GM18867 (cell line): ENCODE results near the gene KIF3A.

Experiments
- ATAC-seq: cut with Tn5 transposase; IDR thresholded peaks from one replicate; pipeline ENCODE4 v1.9.1; 2021; ENCODE audit warnings: mild to moderate bottlenecking, moderate library complexity; ENCODE audit not compliant: unreplicated experiment

The KIF3A gene

DNA sequence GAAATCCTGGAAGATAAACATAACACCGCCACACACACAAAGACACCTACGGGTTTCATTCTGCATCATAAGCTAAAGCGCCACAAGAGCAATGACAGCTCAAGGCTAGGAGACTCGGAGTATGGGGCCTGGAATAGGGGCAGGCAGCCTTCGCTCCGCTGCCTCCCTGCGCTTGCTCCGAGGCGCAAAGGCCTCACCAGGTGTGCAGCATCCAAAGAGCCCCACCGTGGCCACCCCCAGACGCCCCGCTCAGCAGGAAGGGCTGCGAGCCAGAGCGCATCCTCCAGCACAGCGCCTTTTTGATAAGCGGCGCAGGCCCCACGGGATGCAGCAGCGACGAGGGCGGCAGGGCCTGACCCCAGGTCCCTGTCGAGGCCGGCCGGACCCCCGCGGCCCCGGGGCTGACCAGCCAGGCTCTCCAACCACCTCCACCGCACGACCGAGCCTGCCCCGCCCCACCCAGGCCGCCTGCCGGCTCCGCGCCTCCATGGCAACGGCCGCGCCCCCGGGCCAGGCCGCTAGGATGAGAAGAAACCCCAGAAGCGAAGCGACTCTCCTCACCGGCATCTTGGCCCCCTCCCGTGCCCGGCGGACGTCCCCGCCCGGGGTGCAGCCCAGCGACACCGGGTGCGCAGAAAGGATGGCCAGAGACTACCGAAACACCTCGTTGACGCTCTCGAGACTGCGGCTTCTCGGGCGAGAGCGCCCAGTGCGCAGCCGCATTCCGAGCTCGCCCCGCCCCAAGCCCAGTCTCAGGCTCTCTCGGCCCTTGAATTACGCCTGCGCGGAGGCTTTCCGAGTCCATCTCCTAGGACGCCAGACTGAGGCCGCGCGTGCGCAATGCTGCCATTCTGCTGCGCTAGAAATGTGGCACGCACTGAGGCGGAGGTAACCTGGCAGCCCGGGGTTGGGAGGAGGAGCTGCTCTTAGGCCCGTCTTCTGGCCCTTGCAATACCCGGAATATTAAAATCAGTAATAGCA is at the start of gene KIF3A:
TSS of gene KIF3A (minus strand) at position 694 of the 981 bp plus-strand sequence. CDS start at position 567, 127 bp downstream.
- ATAC-seq: peak; percentile 83

DNA sequence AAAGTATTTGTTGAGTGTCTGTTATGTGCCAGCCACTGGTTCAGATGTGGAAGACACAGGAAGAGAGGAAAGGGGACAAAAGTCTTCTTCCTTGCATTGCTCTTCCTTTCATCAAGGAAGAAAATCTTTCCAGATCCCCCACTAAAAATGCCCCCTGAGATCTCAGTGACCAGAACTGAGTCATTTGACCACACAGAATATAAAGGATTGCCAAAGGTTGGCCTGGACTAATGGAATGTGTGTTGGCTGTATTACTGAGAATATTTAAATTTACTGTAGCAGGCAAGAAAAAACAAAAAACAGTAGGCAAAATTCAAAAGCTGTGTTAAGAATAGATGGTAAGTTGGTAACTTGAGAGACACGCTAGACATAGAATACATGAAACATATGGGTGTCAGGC is 49.7 kb upstream of the KIF3A start:
- no peak for ATAC-seq

DNA sequence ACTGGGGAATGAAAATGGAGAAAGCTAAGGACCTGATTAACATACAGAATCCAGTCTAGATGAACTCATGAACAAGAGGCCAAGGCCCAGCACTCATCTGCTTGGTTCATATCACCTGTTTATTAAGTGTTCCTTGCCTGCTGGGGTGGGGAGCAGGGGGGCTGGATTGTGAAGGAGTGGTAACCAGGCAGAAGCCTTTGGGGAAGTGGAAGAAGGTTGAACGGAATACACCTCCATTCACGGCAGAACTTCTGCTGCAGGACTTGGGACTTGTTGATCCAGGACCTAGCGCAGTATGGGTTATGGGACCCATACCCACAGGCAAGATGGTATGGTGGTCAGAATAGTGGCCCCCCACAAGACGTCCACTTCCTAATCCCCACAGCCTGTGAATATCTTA is 48.5 kb upstream of the KIF3A start:
- ATAC-seq: no peak

DNA sequence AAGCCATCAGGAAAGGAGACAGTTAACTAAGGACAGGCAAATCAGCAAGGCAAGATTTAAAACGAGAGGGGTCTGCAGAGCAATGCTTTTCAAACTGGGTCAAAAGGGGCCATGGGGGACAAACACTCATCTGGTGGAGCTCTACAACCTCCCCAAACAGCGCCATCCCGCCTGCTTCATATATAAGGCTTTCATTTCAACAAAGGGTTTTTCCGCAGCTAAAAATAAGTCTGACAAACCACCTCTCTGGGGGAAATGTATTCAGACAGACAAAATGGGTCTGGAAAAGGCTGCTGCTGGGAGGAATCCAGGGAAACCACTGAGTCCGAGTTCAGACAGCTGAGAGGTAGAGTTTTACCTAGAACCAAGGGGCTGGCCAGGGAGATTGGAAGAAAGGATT is 48.0 kb upstream of the KIF3A start:
- ATAC-seq: no peak

DNA sequence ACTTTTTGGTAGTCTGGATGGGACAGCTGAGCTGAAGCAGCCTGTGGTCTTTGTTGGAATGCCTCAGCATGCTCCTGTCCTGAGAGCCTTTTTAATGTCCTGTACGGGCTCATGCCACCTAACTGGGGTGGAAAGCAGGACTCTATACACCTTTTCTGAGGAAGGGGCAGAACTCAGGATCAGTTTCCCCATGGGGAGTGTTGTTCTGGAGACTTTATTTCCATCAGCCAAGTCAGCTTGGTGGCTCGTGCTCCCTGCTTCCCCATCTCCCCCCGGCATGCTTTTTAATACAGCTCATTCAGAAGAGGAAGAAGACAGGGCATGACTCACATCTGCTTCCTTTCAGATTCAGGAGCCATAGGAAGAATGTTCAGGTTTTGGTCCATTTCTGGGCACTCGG is 44.8 kb upstream of the KIF3A start:
- no peak for ATAC-seq

DNA sequence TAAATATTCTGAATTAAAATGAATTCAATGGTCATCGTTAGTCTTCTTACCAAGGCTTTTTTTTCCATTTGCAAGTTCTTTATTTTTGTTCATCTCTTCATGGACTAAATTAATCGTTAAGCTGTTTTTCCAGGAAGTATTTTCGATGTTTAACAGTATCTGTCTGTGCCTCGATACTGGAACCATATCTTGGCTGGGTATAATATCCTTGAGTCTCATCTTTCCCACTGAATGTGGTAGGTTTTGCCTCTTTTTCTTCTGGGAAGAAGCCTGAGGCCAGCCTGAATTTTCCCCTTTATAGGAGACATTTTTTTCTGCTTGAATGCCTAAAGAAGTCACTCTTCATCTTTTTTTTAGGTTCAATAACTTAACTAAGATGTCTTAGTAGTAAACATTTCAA is 43.7 kb upstream of the KIF3A start:
- no peak for ATAC-seq

DNA sequence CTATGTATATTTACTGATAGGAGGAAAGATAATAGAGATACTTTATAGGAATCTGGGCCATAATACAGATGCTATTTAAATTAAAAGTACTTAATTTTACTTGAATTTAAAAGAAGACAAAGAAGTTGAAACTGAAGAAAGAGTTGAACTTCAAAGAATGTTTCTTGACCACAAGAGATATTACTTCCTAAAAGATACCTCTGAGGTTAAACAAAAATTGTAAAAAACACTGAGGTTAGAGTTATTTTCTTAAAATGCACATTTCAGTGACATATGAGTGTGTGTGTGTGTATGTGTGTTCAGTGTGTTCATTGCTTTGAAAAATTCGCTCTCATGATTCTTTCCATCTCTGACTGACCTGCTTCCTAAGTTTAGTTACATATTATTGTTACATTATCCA is 43.2 kb upstream of the KIF3A start:
- no peak for ATAC-seq

DNA sequence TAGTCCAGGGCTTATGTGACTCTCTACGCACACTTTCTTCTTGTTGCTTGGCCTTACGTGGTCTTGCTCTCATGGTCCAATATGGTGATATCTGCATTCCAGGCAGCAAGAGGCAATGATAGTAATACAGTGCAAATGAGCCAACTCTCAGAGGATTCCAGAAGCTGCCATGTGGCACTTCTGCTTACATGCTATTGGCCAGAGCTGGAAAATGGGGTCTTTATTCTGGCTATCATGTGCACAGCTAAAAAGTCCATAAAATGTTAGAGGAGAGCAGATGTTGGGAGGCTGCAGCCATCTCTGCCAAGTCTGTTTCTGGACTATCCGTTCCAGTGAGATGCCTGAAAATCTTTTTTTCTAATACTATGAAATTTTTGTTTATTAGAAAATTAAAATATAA is 42.6 kb upstream of the KIF3A start:
- no peak for ATAC-seq

DNA sequence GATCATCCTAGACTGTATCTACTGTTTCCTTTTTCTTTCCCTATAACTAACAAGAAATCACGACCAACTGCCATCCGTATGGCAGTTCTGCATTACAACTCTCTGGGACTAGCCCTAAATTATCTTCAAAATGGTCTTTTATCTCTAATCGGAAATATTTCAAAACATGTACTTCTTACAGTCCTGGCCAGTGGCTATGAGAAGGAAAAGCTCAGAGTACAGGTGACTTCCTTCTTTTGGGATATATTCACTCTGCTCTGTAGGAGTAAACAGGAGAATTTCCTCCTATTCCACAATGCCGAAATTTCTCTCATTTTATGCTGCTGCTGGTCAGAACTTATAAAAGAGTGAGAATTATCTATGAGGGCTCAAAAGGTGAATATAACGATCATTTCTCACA is 41.5 kb upstream of the KIF3A start:
- ATAC-seq: no peak

DNA sequence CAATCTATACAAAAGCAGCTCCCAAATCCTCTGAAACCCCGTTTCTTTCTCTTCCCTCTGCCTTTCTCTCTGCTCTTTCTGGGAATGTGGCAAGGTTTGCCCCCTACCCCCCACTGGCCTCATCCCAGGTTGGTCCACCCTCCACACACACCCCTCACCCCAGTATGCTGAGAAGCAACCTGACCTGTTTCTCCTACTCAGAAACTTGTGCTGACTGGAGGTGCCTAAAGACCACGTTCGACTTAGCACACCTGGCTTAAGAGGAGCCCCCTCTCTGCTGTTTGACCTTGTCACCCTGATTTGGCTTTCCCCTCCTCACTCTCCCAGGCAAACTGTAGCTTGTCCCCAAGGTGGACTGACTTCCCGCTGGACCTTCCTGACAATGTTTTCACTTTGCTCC is 40.8 kb upstream of the KIF3A start:
- no peak for ATAC-seq

DNA sequence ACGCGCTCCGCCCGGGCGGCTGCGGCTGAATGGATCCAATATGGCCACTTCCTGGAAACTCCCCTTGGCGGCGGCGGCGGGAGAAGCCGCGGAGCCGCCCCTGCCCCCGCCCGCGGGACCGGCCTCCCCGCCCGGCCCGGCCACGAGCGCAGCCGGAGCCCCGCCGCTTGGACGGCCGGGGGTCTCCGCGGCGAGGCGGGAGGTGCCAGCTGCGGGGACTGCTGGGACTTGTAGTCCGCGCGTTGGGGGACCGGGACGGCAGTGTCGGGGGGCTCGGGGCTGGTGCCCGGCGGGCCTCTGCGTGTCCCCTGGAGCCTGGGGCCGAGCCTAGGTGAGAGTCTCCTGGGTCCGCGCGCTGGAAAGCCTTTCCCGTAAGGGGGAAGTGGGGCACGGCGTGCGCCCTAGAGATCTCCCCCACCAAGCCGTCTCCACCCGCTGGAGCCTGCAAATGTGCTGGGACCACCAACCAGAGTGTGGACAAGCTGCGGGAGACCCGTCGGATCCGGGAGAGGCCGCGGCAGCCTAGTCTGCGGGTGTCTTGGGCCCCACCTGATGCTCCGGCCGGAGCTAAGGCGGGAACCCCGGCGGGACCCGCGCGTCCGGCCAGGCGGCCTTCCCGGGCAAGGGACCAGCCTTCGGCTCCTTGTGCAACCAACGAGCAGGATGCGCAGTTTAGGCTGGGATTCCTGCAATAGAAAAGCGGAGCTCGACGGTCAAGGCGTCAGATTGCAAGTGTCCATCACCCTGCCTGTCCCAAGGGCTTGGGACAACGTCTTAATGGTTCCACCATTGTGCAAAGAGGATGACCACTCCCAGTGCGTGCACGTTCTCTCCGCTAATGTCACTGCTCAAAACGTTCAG is 40.1 kb upstream of the KIF3A start, which contains the start of gene SEPTIN8:
TSS of gene SEPTIN8 (minus strand) at position 31 of the 861 bp plus-strand sequence. CDS start 102 bp downstream, outside the sequence.
- ATAC-seq: peak; percentile 60

DNA sequence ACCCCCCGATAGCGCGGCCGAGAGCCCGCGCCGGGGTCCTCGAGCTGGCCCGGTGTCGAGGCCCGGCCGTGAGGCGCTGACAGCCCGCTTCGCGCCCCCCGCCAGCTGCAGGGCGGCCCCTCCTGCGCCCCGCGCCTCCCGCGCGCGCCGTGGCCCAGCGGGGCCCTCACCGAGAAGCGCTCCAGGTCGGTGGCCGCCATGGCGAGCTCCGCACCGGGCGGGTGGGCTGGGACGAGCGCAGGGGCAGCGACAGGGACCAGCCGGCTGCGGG is 39.5 kb upstream of the KIF3A start:
- ATAC-seq: no peak

DNA sequence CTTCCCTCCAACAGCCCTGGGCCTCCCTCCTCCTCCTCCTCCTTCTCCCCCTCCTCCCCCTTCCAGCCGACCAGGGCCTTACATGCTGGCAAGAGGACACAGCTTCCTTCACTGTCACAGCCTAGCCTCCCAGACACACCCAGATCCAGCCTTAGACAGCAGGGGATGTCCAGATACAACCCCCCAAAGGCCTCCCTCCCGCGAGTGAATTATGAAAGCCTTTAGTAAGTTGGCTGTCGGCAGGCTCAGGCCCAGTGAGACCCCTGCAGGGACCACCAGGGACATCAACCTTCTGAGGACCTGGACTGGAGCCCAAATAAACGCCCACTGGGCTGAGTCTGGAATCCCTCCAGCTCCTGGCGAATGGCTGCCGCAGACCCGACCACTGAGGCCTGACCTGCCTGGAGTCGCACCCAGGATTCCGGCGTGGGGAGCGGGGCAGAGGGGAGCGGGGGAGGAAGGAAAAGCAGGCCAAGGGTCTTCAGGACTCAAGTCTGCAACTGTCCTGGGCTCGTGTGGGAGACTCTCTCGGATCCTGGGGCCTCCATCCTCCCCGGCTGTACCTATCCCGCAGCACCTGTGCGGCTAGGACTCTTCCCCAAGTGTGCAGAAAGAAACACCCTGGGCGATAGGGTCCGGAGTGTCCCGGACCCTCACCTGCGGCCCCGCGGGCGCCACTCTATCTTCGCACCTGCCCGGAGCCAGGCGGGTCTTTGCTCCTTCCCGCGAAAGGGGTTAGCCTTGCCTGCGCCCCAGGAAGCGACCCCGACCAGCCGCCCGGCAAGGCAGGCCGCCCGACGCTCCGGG is 39.0 kb upstream of the KIF3A start:
- peak; percentile 1 for ATAC-seq

DNA sequence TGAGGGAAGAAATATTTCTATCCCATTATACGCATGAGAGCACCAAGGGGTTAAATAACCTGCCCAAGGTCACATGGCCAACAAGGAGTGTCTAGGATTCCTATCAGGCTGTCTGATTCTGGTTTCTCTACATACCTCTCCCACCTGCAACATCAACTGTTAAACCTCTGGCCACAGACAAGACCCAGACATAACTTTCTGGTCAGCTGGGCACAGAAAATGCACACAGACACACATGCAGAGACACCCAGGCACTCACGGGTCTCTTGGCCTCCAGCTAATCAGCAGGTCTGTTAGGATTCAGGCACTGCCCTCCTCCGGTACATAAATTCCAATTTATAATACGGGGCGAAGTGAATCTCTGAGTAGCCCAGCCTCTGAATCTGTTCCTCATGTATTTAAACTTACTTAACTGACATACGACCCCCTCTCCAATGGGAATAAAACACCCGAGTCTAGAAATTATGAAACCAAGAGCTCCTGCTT is 38.2 kb upstream of the KIF3A start:
- ATAC-seq: no peak

DNA sequence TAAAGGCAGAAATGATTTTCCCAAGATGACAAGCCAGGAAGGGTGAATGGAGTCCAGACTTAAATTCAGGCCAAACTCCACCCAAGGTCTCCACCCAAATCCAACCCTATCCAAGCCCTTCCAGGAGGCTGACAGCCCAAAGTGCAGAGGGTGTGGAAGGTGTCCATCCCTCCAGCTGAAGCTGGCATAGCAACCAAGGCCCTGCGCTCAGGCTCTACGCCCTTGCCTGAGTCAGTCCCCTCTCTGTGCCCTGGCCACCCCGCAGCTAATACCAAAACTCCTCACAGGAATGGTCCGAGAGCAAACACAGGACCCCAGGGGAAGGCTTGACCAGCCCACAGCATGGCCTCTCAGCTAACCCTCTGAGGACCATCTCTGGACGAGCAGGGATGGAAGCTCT is 37.5 kb upstream of the KIF3A start:
- ATAC-seq: no peak

DNA sequence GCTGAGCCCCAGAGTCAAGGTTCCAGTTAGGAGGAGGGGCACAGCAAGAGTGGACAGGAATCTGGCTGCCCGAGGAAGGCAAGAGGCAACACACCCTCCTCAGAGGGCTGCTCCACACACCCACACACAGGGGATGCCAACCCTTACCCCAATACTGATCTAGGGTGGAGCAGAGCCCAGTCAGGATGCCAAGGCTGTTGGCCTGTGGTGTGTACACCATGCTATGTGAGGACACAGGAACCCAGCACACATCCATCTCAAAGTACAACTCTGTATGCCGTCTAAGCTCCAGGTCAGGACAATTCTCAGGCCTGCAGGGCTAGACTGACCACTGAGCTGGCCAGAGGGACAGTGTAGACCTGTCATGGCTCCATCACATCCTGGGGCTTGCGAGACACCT is 37.1 kb upstream of the KIF3A start:
- no peak for ATAC-seq

DNA sequence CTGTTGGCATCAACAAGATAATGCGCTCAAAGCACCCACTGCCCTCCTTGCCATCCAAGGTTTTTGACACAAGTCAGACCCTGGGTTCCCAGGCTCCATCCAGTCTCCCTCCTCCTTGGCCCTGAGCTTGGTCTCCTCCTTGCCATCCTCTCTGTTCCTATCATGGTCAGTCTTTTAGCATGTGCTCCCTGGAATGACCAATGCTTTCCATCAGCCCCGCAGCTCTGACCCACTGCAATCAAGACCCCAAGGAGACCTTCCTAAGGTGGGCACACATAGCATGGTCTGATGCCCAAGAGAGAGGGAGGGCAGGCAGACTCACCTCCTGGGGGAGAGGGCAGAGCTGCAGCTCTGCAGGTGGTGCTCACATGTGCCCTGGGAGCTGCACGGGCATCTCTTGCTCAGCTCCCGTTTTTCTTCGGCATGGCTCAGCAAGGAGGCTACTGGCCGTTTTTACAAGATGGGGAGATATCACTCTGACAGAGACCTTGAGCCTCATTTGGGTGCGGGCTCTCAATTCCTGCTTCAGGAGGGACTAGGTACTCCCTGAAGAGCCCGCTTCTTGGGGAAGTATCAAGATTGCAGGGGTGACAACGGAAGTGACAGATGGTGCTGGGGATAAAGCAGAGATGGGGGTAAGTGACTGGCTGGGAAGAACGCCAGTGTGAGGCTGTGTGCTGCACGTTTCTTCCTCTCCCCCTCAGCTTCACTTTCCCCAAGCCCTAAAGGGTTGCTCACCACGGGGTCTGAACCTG is 36.4 kb upstream of the KIF3A start:
- no peak for ATAC-seq

DNA sequence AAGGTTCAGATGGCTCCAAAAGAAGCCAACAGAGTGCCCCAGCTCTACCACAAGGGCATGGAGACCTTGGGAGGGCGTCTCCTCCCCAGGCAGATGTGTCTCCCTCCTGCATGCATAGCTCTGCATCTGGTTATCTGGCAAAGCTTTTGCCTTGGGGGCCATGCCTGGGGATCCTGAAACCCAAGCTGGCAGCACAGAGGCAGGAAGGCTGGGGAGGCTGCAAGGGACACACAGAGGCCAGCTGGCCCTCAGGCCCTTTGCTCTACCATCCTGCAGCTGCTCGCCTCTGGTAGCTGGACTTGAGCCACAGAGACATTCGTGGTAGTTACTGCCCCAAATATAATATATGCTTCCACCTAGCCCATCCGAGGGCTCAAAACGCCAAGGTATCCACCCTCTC is 35.8 kb upstream of the KIF3A start:
- ATAC-seq: no peak

DNA sequence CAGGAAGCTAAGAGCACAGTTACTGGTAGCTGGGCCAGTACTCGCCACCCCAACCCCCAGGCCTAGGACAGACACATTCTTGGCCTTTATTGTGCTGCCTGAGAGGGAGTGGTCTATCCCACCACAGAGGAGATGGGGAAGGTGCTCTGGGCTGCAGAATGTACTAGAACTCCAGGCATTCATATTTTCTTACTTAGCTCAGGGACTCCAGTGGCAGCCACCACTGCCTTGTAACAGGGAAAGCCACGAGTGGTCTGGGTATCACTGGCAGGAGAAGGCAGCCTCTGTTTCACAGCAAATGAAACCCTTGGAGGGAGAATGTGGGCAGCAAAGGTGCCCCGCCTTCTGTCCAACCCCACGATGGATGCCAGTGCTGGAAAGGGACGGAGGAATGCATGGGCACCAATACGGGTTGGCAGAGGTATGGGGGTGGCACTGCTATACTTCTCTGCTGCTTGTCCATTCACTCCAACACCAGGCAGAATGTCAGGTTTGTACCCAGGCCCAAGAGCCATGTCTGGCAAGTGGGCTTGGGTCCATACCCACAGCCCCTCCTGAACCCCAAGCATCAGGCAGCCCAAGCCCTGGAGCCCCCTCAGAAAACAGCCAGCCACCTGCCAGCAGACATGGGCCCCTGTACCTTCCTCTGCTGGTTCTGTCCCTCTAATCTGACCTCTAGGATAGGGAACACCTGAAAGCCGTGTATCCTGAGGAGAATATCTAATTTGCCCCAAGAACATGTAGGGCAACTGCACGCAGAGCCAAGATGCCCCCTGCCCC is 35.1 kb upstream of the KIF3A start:
- ATAC-seq: no peak
